Inflammatory macrophage (primary cell): ENCODE results near the gene THAP12.

Source experiments
- DNase-seq, 2 donors: peaks; one replicate each; pipeline ENCODE4 v3.0.0-alpha.2; 2020 to 2022

THAP12 gene

DNA sequence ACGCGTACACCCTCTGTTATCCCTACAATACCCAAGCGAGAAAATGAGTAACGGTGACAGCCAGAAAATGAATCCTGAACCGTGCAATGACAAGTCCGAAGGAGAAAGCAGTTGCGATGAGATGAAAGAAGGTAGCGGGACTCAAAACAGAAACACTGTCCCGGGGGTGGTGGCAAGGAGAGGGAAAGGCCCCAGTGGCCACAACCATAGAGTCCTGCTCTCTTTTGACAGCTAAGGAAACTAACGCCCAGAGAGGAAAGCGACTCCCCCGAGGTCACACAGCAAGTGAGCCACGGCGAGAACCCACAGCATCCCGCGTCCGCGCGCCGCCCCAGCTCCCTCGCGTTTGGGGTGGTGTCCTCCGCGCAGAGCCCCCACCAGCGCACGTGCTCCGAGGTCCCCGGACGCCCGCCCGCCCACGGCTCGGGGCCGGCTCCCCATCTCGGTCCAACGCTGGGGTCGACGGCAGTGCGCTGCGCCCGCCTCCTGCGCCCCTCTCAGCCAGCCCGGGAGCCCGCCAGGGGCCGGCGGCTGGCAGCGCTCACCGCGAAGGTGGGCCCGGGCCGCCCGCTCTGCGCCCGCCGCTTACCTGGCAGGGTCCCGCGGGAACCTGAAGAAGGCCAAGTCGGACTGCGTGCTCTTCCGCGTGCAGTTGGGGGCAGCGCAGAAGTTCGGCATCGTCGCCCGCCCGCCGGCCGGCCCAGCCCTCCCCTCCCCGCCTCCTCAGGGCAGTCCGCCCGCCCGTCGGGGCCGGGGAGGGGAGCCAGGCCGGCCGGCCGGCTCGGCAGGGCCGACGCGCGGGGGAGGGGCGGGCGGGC, 564 bp downstream of the THAP12 start:
- DNase-seq = peak; percentile 13 to 45

DNA sequence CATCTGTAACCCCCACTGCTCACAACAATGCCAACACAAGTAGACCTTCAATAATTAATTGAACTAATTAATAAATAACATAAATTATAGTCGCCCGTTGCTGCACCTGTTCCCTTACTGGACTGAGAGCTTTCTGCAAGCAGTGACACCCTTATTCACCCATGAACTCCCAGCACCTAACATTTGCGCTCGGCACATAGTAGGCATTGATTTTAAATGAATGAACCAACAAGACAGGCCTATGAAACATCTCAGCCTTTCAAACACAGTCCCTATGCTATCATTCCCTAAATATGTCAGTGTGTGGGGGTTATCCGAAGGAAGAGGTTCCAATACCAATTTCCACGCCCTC, 1.1 kb downstream of the THAP12 start:
- no peak for DNase-seq

DNA sequence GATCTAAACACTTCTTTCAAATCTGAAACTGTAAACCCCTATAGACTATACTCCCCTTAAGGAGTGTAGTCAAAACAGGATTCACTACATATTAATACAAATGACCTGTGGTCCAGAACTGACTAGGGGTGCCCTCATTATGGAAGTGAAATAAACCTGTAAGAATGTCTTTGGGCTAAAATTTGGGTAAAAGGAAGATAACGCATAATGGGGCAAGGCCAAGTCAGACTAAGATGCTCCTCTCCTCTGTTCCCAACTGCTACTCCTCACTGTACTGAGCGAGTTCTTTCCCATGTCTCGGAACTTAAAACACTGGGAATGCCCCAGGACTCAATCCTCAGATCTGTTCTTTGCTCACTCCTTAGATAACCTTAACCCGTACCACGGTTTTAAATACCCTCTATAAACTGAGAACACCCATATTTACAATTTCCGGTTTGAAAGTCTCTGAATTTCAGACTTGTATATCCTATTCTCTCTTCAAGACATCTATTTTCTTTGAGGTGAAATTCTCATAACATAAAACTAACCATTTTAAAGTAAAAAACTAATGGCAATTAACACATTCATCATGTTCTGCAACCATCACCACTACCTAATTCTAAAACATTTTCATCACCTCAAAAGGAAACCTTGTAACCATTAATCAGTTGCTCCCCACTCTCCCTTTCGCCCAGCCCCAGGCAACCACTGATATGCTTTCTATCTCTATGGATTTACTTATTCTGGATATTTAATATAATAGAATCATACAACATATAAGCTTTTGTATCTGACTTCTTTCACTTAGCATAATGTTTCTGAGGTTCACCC, 4.0 kb downstream of the THAP12 start:
- DNase-seq = no peak

DNA sequence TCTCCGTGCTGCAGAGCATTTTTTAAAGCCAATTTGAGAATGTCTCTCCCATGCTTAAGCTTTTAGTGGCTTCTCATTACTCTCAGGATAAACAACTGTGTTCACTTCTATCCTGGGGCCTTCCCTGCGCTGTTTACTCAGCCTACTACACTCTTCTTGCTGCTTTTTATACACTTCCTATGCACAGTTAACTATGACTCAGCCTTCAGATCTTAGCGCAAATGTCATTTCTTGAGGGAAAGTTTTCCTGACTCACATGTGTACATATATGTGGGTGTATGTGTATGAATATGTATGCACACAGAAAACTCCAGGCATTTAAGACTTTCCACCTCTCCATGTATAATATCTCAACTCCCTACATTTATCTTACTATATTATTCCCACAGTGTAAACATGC, 9.8 kb downstream of the THAP12 start:
- DNase-seq = peak; percentile 68 to 69

DNA sequence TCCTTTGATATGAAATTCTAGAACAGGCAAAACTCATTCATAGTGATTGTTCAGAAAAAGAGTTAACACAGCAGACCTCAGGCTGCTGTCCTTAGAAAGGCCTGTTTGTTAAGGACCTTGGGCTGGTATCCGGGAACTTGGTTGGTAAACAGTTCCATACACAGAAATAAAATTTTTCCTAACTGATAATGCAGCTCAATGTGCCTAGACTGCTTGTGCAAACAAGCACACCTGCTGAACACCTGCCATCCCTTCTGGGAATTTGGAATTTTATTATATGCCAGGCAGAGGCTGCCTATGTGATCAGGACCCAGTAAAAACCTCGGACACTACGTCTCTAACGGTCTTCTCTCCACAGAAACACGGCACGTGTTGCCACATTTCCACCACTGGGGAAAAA, 11.5 kb downstream of the THAP12 start:
- no peak for DNase-seq

DNA sequence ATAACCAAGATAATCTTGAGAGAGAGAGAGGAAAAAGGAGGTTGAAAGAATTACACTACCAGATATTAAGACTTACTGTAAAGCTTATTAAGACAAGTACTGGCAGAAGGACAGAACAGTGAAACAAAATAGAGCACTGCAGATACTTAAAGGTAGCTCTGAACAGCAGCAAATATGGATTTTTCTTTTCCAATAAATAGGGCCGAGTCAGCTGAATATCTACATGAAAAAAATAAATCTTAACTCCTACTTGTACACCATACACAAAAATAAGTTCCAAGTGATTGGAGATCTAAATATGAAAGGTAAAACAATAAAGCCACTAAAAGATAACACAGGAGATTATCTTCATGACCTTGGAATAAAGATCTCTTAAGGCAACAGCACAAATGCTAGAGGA, 12.4 kb downstream of the THAP12 start:
- DNase-seq = no peak

DNA sequence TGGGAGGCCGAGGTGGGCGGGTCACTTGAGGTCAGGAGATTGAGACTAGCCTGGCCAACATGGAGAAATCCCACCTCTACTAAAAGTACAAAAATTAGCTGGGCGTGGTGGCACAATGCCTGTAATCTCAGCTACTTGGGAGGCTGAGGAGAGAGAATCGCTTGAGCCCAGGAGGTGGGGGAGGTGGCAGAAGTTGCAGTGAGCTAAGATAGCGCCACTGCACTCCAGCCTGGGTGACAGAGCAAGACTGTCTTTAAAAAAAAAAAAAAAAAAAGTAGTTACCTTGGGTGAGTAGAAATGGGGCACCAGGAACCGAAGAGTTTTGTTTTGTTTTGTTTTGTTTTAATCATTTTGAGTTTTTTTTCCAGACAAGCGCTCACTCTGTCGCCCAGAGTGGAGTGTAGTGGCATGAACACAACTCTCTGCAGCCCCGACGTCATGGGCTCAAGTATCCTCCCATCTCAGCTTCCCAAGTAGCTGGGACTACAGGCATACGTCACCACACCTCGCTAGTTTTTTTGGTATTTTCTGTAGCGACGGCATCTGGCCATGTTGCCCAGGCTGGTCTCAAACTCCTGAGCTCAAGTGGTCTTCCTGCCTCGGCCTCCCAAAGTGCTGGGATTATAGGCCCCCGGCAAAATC, 15.8 kb downstream of the THAP12 start:
- DNase-seq = no peak

DNA sequence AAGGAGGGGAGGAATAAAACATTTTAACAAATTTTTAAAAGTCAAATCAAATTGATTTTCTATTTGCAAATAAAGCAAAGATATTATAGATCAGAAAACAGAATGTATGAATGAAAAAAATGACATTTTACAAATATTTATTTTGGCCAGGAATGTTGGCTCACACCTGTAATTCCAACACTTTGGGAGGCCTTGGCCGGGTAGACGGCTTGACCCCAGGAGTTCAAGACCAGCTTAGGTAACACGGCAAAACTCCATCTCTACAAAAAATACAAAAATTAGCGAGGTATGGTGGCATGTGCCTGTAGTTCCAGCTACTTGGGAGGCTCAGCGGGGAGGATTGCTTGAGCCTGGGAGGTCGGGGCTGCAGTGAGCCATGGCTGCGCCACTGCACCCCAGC, 18.2 kb downstream of the THAP12 start:
- no peak for DNase-seq

DNA sequence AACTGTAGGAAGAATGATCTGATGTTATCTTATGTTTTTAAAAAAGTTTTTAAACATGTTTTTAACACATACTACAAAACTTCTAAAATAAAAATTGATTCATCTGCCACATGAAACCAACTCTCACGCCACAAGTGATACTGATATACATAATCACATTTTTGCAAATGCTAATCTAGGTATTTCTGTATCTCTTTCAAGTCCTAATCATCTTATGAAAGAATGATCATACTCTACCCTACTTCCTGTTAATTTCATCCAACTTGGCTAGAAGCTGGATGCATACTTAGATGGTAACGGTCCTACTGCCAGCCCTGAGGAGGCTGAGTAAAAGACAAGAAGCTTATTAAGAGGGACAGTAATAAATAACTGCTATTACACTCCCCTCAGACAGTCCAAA, 19.2 kb downstream of the THAP12 start:
- no peak for DNase-seq

DNA sequence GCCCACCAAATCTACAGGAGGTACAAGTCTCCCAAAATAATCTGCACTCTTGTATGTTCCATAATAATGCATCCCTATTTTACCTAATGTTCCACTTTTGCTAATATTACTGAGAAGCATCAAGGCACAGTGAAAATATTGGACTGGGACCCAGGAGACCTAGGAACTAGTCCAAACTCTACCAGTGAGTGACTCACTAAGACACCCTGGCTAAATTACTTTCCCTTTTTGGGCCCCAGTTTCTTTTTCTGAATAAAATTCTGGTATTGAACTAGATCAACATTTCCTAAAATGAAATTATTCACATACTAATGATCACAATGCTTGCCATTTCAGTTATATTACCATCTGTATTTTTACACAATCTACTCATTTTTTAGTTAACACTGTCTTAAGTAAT, 19.6 kb downstream of the THAP12 start:
- DNase-seq = no peak

DNA sequence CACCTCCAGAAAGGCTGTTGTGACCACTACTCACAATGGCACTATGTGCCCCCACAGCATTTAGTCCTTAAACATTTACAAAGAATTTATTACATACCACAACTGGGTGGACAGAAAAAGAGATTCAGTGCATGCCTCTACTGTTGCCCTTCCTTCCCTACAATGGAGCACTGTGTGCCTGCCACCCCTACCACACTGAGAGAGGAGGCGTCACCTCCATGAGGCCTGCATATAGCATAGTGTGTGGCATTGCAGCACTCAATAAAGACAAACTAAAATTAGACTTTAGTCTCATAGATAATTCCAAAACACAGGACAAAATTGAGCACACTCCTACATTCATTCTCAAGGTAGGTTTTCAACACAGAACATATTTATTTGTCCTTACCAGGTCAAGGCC, 25.8 kb downstream of the THAP12 start:
- DNase-seq = no peak

DNA sequence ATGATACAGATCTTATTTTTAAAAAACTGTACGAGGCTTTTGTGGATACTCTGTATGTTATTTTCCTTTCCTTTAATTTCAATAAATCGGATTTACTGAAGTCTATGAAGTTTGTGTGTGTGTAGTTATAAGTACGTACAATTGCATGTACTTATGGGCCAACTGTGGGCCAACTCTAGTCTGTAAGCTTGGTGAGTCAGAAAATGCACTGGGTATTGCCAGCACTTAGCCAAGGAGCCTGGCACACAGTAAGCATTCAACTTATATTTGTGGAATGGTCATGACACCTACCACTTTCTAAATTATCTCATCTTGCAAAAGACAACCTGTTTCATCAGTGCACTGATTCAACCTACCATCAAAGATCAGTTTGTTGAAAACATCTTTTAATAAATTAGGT, 32.6 kb downstream of the THAP12 start:
- no peak for DNase-seq

DNA sequence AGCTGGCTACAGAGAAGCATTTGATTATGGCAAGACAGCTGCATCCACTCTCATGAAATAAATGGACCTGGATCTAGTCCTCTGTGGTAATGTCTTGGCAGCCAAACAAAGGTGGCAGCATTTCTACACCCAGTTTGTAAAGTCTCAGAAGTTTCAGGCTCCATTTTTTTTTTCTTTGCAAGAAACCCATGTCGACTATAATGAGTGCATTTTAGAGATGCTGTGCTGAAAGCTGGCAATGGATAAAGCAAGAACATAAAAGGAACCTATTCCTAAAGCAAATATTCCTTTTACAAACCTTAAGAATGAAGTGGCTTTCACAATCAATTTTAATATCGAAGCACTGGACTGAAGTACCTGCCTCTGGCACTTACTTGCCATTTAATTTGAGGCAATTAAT, 33.5 kb downstream of the THAP12 start:
- no peak for DNase-seq

DNA sequence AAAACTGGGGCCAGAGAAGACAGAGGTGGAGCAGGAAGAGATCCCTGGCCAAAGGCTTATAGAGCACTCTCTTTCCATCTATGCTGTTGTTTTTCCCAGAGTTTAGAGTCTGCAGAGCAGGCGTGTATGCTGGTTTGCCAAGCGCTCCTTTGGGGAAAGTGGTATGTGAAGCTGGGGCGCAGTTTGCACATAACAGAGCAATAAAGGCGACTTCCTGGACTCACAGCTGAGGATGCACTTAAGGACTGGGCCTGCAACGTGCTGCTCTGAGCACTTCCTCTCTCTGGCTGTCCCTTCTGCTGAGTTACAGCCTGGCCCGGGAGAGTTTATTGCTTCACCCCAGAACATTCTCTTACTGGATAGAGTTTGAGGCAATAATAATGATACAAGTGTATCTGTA, 41.7 kb downstream of the THAP12 start:
- DNase-seq = peak; percentile 91 to 94

DNA sequence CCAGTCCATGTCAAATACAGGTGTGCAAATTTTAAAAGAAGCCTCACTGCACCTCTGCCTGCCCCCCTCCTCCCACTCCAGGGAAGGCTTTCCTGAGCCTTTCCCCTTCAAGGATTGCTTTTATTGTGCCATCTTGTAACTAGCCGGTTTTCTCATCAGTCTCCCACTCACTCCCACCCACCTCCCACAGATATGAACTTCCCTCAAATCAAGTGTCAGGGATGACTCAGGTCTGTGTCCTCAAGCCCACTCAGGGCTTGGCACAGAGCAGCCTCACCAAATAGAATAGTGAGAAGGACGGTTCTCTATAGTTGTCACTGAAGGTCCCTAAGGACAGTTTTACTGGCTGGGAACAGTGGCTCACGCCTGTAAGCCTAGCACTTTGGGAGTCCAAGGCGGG, 43.0 kb downstream of the THAP12 start:
- DNase-seq = peak; percentile 73 to 94

DNA sequence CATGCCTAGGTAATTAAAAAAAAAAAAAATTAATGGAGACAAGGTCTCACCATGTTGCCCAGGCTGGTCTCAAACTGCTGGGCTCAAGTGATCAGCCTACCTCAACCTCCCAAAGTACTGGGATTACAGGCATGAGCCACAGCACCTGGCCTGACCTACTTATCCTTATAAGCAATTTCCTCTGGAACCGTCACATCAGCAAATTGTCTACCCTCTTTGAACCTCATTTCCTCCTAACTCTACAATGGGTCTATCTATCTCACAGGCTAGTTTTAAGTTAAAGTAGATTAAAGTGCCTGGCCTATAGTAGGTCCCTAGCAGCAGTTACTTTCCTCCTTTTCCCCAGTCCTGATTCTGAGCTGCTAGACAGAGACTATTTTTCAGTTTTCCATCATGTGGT, 43.5 kb downstream of the THAP12 start:
- DNase-seq = no peak

DNA sequence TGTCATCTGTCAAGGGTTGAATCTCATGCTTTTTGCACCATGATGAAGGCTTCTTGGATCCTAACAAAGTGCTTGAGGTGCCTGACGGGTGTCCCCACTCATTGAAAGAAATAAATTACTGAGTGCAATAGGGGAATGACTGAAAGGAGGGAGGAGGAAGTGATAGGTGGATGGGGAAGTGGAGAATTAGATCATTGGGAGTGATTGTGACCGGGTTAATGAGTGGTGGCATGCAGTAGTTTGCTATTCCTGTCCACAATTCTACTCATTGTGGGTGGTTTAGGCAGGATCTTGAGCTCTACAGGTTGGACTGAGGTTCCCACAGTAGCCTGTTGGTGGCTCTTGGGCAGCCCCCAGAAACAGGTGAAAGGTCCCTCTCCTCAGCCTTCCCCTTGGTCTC, 44.3 kb downstream of the THAP12 start:
- peak; percentile 64 to 79 for DNase-seq

DNA sequence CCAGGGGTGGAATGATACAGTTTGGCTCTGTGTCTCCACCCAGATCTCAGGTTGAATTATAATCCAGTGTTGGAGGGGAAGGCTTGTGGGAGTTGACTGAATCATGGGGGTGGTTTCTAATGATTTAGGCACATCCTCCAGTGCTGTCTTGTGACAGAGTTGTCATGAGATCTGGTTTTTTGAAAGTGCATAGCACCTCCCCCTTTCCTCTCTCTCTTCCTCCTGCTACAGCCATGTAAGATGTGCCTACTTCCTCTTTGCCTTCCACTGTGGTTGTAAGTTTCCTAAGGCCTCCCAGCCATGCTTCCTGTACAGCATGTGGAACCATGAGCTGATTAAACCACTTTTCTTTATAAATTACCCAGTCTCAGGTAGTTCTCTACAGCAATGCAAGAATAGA, 45.1 kb downstream of the THAP12 start:
- peak; percentile 96 to 98 for DNase-seq

DNA sequence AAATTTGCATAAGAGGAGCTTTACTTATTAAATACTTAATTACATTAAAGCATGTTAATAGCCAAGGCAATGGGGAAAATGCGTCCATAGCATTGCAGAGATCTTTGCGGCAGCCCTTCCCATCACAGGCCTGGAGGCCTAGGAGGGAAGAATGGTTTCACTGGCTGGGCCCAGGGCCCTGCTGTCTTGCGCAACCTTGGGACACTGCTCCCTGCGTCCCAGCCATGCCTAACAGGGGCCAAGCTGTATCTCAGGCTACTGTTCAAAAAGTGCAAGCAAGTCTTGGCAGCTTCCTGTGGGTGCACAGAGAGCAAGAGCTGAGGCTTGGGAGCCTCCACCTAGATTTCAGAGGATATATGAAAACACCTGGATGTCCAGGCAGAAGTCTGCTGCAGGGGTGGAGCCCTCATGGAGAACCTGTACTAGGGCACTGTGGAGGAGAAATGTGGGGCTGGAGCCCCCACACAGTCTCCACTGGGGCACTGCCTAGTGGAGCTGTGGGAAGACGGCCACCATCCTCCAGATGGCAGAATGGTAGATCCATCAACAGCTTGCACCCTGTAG, 46.0 kb downstream of the THAP12 start:
- no peak for DNase-seq

DNA sequence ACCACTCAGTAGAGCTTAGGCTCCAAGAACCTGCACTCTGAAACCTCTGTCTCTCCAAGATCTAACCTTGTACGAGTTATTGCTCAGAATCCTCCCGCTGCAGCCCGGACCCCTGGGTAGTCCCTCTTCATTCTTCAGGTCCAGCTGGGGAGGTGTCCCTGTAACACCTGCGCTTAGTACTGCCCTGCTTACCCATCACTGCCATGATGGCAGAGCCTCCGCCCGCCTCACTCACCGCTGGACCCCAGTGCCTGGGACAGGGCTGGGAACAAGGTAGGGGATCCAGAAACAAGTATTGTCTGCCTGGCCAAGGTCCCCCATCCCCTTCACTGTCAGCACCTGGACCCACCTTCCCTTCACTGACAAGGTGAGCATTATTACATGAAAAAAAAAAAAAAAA, 50.3 kb downstream of the THAP12 start:
- no peak for DNase-seq

DNA sequence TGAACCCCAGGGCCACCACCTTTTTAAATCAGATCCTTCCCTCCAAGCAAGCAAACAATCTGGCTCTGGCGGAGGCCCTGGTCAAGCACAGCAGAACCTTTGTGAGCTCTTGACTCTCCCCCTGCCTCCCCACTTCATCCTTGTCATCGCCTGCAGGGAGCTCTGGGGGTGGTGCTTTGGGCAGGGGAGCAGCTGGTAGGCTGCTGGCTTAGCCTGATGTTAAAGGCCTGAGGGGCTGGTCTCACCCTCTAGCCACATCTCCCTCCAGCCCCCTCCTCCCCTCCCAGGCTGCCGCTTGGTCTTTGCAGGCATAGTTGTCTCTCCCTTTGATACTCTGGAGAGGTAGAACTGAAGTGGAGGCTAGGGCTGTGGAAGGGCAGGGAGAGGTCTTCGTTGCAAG, 50.9 kb downstream of the THAP12 start:
- no peak for DNase-seq

DNA sequence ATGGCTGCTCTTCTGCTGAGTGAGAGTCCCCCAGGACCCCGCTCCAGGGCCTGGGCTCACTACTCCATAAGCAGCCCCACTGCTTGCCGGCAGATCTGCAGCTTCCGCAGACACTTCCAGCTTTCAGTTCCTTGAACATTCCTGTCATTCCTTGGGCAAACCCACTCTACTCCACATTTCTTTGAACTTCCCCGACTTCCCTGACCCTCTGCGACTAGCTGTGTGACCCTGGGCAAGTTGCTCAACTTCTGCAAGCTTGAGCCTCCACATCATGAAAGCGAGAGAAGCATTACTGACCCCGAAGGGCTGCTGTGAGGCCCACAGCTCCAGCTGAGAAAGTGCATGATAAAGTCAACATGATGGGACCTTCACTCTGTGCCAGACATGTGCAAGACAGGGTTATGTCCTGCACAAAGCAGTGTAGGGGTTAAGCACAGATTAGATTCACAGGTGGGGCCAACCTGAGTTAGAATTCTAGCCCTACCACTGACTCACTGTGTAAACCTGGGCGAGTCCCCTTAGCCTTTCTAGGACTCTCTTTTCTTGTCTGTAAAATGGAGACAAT, 51.8 kb downstream of the THAP12 start:
- no peak for DNase-seq

DNA sequence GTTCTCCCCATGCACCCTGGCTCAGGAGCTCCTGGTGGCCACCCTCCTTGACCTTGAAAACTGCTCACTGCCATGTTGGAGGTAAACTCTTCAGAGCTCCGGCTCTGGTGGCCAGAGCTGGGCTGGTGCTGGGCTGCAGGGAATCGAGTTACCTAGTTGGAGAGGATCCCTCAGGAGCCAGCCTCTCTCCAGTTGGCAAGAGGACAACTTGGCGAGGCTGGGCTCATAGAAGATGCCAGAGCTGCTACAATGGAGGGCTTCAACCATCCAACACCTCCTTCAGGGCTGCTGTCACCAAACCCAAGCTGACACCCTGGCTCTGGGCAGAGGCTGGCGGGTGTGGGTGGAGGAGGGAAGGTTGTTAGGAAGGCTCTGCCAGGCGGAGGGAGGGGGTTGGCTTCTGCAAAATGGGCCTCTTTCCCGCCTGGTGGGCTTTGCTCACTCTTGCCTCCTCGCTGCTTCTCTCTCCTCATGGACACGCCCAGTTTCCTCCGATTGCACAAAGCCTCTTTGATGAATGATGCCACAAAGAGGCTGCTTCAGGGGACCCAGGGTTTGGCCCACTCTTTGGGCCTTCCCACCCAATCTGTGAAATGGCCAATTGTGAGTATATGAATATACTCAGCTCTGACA, 53.1 kb downstream of the THAP12 start:
- DNase-seq = no peak
